ENCODE data around the gene SNRPD2.

Gene SNRPD2

GRCh38 chr19:45682117-45682516 lies 9.6 kb downstream of the SNRPD2 start:
- no peak overlapping the region for H4K8ac ChIP-seq (ENCODE audit: low read depth, low read length)
- H2BK12ac ChIP-seq (ENCODE audit: low read length): no peak overlapping the region
- peaks cover 7% of the 10 kb centered on the region in 2 experiments for H3K4me1 ChIP-seq (ENCODE audit: control insufficient read depth in 1 of 2, insufficient read depth in 2 of 2, low read length in 2 of 2)
- H3K27me3 ChIP-seq (ENCODE audit: insufficient read depth, low read length): no peaks in the 10 kb centered on the region
- no peak overlapping the region for H4K91ac ChIP-seq (ENCODE audit: low read depth, low read length)
- DNase-seq: no peak
- no peak overlapping the region for H3K4ac ChIP-seq (ENCODE audit: low read depth, low read length)
- H2BK120ac ChIP-seq (ENCODE audit: insufficient read depth, low read length, poor library complexity): no peak overlapping the region
- no peak overlapping the region for H3K23ac ChIP-seq (ENCODE audit: low read length)
- no peak overlapping the region for H3K27ac ChIP-seq (ENCODE audit: low read depth, low read length)
- H2BK5ac ChIP-seq (ENCODE audit: low read depth, low read length, poor library complexity): no peak overlapping the region
- H3K79me1 ChIP-seq (ENCODE audit: low read length): peaks cover 7% of the 10 kb centered on the region
- no peak overlapping the region for H3K4me3 ChIP-seq (ENCODE audit: low read depth, low read length)
- no peaks in the 10 kb centered on the region for H3K79me2 ChIP-seq (ENCODE audit: control insufficient read depth, insufficient read depth, low read length, poor library complexity)
- H3K36me3 ChIP-seq (ENCODE audit: control insufficient read depth in 1 of 2, insufficient read depth in 2 of 2, low read length in 2 of 2): peaks cover 23 to 31% of the 10 kb centered on the region in 2 experiments
- peak overlapping the region; percentile 72 for H3K4me2 ChIP-seq (ENCODE audit: low read length)
- no CpG with 5 or more reads among the region's 8 CpGs for WGBS (ENCODE audit: extremely low coverage, insufficient coverage, insufficient read length)
- H2AFZ ChIP-seq (ENCODE audit: insufficient read depth, low read length, poor library complexity): no peak overlapping the region
- H3K14ac ChIP-seq (ENCODE audit: low read length): no peak overlapping the region
- no peak overlapping the region for H3K18ac ChIP-seq (ENCODE audit: low read length)
- H3K9me3 ChIP-seq (ENCODE audit: insufficient read depth, low read depth, low read length): no peaks in the 10 kb centered on the region
- H3K9ac ChIP-seq (ENCODE audit: low read length): no peak overlapping the region
- H2AK5ac ChIP-seq (ENCODE audit: low read length): no peak overlapping the region
- no peak overlapping the region for H4K12ac ChIP-seq (ENCODE audit: low read depth, low read length)

- no peak overlapping the region for H2BK120ac ChIP-seq (ENCODE audit: insufficient read depth, low read length, poor library complexity)
- H3K9ac ChIP-seq (ENCODE audit: low read length): no peak overlapping the region
- H4K8ac ChIP-seq (ENCODE audit: low read depth, low read length): peak overlapping the region; percentile 67
- H2AK5ac ChIP-seq (ENCODE audit: low read length): no peak overlapping the region
- H3K23ac ChIP-seq (ENCODE audit: low read length): no peak overlapping the region
- H3K14ac ChIP-seq (ENCODE audit: low read length): no peak overlapping the region
- H3K79me2 ChIP-seq (ENCODE audit: control insufficient read depth, insufficient read depth, low read length, poor library complexity): no peaks in the 10 kb centered on the region
- no peaks in the 10 kb centered on the region for H3K27me3 ChIP-seq (ENCODE audit: insufficient read depth, low read length)
- peaks cover 18 to 26% of the 10 kb centered on the region in 2 experiments for H3K36me3 ChIP-seq (ENCODE audit: control insufficient read depth in 1 of 2, insufficient read depth in 2 of 2, low read length in 2 of 2)
- peaks cover 7 to 11% of the 10 kb centered on the region in 2 experiments for H3K4me1 ChIP-seq (ENCODE audit: control insufficient read depth in 1 of 2, insufficient read depth in 2 of 2, low read length in 2 of 2)
- H2BK5ac ChIP-seq (ENCODE audit: low read depth, low read length, poor library complexity): no peak overlapping the region
- no CpG with 5 or more reads among the region's 51 CpGs for WGBS (ENCODE audit: extremely low coverage, insufficient coverage, insufficient read length)
- no peak overlapping the region for H3K27ac ChIP-seq (ENCODE audit: low read depth, low read length)
- H3K9me3 ChIP-seq (ENCODE audit: insufficient read depth, low read depth, low read length): peaks cover 2% of the 10 kb centered on the region
- peak overlapping the region; percentile 72 for H2AFZ ChIP-seq (ENCODE audit: insufficient read depth, low read length, poor library complexity)
- H2BK12ac ChIP-seq (ENCODE audit: low read length): no peak overlapping the region
- peak overlapping the region; percentile 72 for H3K4me2 ChIP-seq (ENCODE audit: low read length)
- H4K12ac ChIP-seq (ENCODE audit: low read depth, low read length): no peak overlapping the region
- H3K4me3 ChIP-seq (ENCODE audit: low read depth, low read length): no peak overlapping the region
- H3K4ac ChIP-seq (ENCODE audit: low read depth, low read length): no peak overlapping the region
- no peak overlapping the region for H4K91ac ChIP-seq (ENCODE audit: low read depth, low read length)
- no peak overlapping the region for H3K18ac ChIP-seq (ENCODE audit: low read length)
- peak; percentile 88 to 92 for DNase-seq
- H3K79me1 ChIP-seq (ENCODE audit: low read length): peaks cover 9% of the 10 kb centered on the region
Observed at GRCh38 chr19:45681391-45682015, 10.2 kb downstream of the SNRPD2 start.

- H2AFZ ChIP-seq (ENCODE audit: insufficient read depth, low read length, poor library complexity): peak overlapping the region; percentile 73
- H3K4ac ChIP-seq (ENCODE audit: low read depth, low read length): no peak overlapping the region
- no peak overlapping the region for H3K18ac ChIP-seq (ENCODE audit: low read length)
- H4K8ac ChIP-seq (ENCODE audit: low read depth, low read length): peak overlapping the region; percentile 10
- H2BK120ac ChIP-seq (ENCODE audit: insufficient read depth, low read length, poor library complexity): no peak overlapping the region
- H3K4me1 ChIP-seq (ENCODE audit: control insufficient read depth in 1 of 2, insufficient read depth in 2 of 2, low read length in 2 of 2): peaks cover 7 to 11% of the 10 kb centered on the region in 2 experiments
- peak overlapping the region; percentile 42 for H3K4me3 ChIP-seq (ENCODE audit: low read depth, low read length)
- H3K9ac ChIP-seq (ENCODE audit: low read length): no peak overlapping the region
- H3K36me3 ChIP-seq (ENCODE audit: control insufficient read depth in 1 of 2, insufficient read depth in 2 of 2, low read length in 2 of 2): no peaks in the 10 kb centered on the region
- H3K27ac ChIP-seq (ENCODE audit: low read depth, low read length): no peak overlapping the region
- peak overlapping the region; percentile 80 for H3K4me2 ChIP-seq (ENCODE audit: low read length)
- H2BK5ac ChIP-seq (ENCODE audit: low read depth, low read length, poor library complexity): no peak overlapping the region
- DNase-seq: peak; percentile 68
- WGBS (ENCODE audit: extremely low coverage, insufficient coverage, insufficient read length): no CpG with 5 or more reads among the region's 49 CpGs
- H2BK12ac ChIP-seq (ENCODE audit: low read length): no peak overlapping the region
- H4K91ac ChIP-seq (ENCODE audit: low read depth, low read length): no peak overlapping the region
- peaks cover 9% of the 10 kb centered on the region for H3K79me1 ChIP-seq (ENCODE audit: low read length)
- H3K79me2 ChIP-seq (ENCODE audit: control insufficient read depth, insufficient read depth, low read length, poor library complexity): no peaks in the 10 kb centered on the region
- H3K23ac ChIP-seq (ENCODE audit: low read length): no peak overlapping the region
- no peak overlapping the region for H2AK5ac ChIP-seq (ENCODE audit: low read length)
- no peaks in the 10 kb centered on the region for H3K27me3 ChIP-seq (ENCODE audit: insufficient read depth, low read length)
- no peak overlapping the region for H4K12ac ChIP-seq (ENCODE audit: low read depth, low read length)
- H3K9me3 ChIP-seq (ENCODE audit: insufficient read depth, low read depth, low read length): peaks cover 2% of the 10 kb centered on the region
- no peak overlapping the region for H3K14ac ChIP-seq (ENCODE audit: low read length)
Observed at GRCh38 chr19:45677351-45678230, 14.2 kb downstream of the SNRPD2 start.

- Histone ChIP-seq H4K91ac (ENCODE audit: low read depth, low read length) (no peak overlapping the region), H3K27ac (ENCODE audit: low read depth, low read length) (no peak overlapping the region), H3K27me3 (ENCODE audit: insufficient read depth, low read length) (no peaks in the 10 kb centered on the region), H3K4me3 (ENCODE audit: low read depth, low read length) (peak overlapping the region; percentile 62), H2AK5ac (ENCODE audit: low read length) (no peak overlapping the region), H3K79me2 (ENCODE audit: control insufficient read depth, insufficient read depth, low read length, poor library complexity) (no peaks in the 10 kb centered on the region), H3K18ac (ENCODE audit: low read length) (no peak overlapping the region), H4K12ac (ENCODE audit: low read depth, low read length) (no peak overlapping the region), H3K9me3 (ENCODE audit: insufficient read depth, low read depth, low read length) (peaks cover 2% of the 10 kb centered on the region), H2BK5ac (ENCODE audit: low read depth, low read length, poor library complexity) (no peak overlapping the region), H3K23ac (ENCODE audit: low read length) (peak overlapping the region; percentile 20), H2AFZ (ENCODE audit: insufficient read depth, low read length, poor library complexity) (peak overlapping the region; percentile 0), H2BK120ac (ENCODE audit: insufficient read depth, low read length, poor library complexity) (no peak overlapping the region), H4K8ac (ENCODE audit: low read depth, low read length) (peak overlapping the region; percentile 5), H2BK12ac (ENCODE audit: low read length) (no peak overlapping the region), H3K9ac (ENCODE audit: low read length) (peak overlapping the region; percentile 55), H3K4ac (ENCODE audit: low read depth, low read length) (no peak overlapping the region), H3K14ac (ENCODE audit: low read length) (no peak overlapping the region), H3K36me3 (ENCODE audit: control insufficient read depth in 1 of 2, insufficient read depth in 2 of 2, low read length in 2 of 2) (no peaks in the 10 kb centered on the region), H3K4me2 (ENCODE audit: low read length) (peak overlapping the region; percentile 80), H3K4me1 (ENCODE audit: control insufficient read depth in 1 of 2, insufficient read depth in 2 of 2, low read length in 2 of 2) (peaks cover 7 to 11% of the 10 kb centered on the region in 2 experiments), H3K79me1 (ENCODE audit: low read length) (peaks cover 9% of the 10 kb centered on the region)
- peak in 1 of 2 donors; percentile 10 for DNase-seq
- WGBS (ENCODE audit: extremely low coverage, insufficient coverage, insufficient read length): no CpG with 5 or more reads among the region's 28 CpGs
Observed at GRCh38 chr19:45676851-45677263, 14.9 kb downstream of the SNRPD2 start.

All from trophoblast cell (in vitro differentiated cells and primary cell).